Mammary microvascular endothelial cell (primary cell): Measurements from ENCODE around the gene POLA1. TPM values are rescaled to one million over a fixed set of nuclear protein-coding genes. Genes with fewer than 3 reads are reported as not detected.

Experiments
- total RNA-seq: library from RNA; depleted of rRNA; stranded (reverse); fragments of >200 nt; gene quantifications from 2 replicates; pipeline ENCODE4 v1.2.3, GENCODE V29; 2015

Gene POLA1, protein sequence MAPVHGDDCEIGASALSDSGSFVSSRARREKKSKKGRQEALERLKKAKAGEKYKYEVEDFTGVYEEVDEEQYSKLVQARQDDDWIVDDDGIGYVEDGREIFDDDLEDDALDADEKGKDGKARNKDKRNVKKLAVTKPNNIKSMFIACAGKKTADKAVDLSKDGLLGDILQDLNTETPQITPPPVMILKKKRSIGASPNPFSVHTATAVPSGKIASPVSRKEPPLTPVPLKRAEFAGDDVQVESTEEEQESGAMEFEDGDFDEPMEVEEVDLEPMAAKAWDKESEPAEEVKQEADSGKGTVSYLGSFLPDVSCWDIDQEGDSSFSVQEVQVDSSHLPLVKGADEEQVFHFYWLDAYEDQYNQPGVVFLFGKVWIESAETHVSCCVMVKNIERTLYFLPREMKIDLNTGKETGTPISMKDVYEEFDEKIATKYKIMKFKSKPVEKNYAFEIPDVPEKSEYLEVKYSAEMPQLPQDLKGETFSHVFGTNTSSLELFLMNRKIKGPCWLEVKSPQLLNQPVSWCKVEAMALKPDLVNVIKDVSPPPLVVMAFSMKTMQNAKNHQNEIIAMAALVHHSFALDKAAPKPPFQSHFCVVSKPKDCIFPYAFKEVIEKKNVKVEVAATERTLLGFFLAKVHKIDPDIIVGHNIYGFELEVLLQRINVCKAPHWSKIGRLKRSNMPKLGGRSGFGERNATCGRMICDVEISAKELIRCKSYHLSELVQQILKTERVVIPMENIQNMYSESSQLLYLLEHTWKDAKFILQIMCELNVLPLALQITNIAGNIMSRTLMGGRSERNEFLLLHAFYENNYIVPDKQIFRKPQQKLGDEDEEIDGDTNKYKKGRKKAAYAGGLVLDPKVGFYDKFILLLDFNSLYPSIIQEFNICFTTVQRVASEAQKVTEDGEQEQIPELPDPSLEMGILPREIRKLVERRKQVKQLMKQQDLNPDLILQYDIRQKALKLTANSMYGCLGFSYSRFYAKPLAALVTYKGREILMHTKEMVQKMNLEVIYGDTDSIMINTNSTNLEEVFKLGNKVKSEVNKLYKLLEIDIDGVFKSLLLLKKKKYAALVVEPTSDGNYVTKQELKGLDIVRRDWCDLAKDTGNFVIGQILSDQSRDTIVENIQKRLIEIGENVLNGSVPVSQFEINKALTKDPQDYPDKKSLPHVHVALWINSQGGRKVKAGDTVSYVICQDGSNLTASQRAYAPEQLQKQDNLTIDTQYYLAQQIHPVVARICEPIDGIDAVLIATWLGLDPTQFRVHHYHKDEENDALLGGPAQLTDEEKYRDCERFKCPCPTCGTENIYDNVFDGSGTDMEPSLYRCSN (N-terminal part only)
- 12.1 and 23.0 TPM in 2 replicates for total RNA-seq

GRCh38 chrX:24693453-24694202, at the start of gene POLA1:
POLA1 (plus strand) TSS chrX:24693918; CDS start chrX:24693962, 44 bp downstream.

DNA sequence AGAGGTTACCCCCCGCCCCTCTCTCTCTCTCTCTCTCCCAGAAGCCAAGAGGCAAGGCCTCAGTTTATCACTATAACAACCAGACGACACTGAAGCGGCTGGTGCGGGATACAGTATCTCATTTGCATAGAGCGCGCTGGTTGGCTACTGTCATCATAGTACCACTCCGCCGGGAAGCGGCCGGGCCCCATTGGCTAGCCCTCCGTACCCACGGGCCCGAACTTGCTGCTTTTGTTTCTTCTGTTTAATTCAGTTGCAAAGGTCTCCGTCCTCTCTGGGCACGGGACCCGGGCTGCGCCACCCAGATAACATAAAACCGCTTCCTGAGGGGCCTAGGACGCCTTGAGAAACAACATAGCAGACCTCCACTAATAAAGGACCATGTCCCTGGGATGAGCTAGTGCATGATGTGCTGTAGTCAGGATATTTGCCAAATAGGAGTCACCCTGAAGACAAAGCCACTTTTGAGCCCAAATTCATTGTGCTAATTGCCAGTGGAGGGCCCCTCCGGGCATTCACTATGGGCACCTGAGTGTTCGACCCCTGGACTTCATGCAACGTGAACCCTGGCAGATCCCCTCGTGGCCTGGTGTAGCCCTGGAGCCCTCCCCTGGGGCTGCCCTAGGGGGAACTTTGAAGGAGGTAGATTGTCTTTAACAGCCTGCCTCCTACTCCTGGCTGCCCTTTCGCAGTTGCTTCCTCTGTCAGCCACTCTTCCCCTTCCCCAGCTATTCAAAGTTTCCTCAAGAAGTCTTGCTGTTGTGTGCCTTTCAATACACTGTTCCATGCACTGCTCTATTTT, 46.3 kb upstream of the POLA1 start, which contains the start of gene PCYT1B:
TSS of gene PCYT1B (minus strand) at position 91 of the 802 bp plus-strand sequence. CDS start 242 bp downstream, outside the sequence.

DNA sequence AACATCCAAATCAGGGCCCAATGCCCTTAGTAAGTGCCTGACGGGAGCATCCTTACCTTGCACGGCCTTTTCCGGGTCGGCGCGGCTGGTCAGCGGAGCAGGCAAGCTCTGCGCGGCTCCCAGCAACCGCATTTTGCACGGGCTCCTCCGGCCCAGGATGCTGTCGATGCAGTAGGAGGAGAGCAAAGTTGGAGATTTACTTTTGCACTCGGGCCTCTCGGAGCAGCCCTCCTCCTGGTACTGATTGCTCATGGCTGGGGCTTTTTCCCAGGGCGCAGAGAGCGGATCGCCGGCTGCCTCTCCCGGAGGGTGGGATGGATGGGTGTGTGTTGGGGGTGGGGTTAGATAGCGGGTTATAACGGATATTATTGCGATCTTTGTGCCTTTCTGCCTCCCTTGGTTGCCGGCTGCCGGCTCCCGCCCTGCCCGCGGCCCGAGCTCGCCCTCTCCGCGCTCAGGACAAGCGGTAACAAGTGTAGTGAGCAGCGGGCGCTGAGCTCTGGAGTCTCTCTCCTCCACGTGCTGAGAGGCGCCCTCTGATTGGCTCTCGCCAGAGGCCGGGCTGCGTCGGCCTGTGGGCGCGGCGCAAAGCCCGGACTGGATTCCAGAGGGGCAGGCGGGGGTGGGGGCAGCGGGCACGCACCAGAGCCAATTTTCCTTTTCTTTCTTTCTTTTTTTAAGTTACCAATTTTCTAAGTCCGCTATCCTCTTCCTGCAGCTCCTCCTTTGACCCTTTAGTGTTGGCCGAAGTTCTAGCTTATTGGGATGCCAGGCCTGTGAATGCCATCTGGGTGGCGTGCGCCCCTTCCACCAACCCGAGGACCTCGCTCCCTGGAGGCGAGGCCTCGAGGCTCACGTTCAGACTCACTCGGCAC, 322.0 kb downstream of the POLA1 start, which contains the start of gene ARX:
TSS of gene ARX (minus strand) at position 480 of the 875 bp plus-strand sequence. CDS start at position 252, 228 bp downstream.

Other genes with a start within 250 kb of the POLA1 start
- gene PDK3, start 228.6 kb upstream of the POLA1 start, total RNA-seq = 7.0 TPM in 2 replicates
- 0.07 TPM in 1 of 2 replicates, not detected in the other for gene PCYT1B, start 46.6 kb upstream of the POLA1 start, total RNA-seq